ENCODE data around the gene RAX. TPM values are rescaled to one million over a fixed set of nuclear protein-coding genes. Genes with fewer than 3 reads are reported as not detected.

Gene RAX
- total and polyA plus RNA-seq, 2 of the 8 experiments (the other 6 are each of a cell fraction or from before 2014, with no cell fraction given), result 0.12 to 0.52 TPM

DNA sequence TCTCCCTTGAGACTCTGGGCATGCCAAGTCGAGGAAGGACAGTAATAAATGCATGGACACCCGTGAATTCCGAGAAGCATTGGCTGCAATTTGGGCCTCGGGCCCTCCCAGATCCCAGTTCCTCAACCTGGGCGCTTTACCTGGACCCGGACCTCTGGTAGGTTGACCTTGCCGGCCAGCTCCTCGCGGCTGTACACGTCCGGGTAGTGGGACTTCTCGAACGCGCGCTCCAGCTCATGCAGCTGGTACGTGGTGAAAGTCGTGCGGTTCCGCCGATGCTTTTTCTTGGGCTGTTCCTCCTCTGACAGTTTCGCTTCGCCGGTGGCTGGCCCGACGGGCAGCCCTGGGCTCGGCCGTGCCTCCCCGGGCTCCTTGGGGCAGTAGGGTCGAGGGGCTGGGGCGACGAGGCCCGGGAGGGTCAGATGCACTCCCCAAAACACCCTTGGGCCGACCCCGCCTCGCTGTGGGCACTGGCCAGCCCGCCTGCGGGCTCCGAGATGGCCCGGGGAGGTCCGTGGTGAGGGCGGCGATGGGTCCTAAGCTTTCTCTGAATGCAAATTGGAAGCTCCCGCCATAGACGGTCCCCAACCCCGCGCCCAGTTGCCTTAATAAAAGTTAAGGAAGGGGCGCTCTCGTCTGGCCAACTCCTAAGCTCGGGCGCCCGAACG is 899 bp downstream of the RAX start (continued):
- TF ChIP-seq, protein P1, sequence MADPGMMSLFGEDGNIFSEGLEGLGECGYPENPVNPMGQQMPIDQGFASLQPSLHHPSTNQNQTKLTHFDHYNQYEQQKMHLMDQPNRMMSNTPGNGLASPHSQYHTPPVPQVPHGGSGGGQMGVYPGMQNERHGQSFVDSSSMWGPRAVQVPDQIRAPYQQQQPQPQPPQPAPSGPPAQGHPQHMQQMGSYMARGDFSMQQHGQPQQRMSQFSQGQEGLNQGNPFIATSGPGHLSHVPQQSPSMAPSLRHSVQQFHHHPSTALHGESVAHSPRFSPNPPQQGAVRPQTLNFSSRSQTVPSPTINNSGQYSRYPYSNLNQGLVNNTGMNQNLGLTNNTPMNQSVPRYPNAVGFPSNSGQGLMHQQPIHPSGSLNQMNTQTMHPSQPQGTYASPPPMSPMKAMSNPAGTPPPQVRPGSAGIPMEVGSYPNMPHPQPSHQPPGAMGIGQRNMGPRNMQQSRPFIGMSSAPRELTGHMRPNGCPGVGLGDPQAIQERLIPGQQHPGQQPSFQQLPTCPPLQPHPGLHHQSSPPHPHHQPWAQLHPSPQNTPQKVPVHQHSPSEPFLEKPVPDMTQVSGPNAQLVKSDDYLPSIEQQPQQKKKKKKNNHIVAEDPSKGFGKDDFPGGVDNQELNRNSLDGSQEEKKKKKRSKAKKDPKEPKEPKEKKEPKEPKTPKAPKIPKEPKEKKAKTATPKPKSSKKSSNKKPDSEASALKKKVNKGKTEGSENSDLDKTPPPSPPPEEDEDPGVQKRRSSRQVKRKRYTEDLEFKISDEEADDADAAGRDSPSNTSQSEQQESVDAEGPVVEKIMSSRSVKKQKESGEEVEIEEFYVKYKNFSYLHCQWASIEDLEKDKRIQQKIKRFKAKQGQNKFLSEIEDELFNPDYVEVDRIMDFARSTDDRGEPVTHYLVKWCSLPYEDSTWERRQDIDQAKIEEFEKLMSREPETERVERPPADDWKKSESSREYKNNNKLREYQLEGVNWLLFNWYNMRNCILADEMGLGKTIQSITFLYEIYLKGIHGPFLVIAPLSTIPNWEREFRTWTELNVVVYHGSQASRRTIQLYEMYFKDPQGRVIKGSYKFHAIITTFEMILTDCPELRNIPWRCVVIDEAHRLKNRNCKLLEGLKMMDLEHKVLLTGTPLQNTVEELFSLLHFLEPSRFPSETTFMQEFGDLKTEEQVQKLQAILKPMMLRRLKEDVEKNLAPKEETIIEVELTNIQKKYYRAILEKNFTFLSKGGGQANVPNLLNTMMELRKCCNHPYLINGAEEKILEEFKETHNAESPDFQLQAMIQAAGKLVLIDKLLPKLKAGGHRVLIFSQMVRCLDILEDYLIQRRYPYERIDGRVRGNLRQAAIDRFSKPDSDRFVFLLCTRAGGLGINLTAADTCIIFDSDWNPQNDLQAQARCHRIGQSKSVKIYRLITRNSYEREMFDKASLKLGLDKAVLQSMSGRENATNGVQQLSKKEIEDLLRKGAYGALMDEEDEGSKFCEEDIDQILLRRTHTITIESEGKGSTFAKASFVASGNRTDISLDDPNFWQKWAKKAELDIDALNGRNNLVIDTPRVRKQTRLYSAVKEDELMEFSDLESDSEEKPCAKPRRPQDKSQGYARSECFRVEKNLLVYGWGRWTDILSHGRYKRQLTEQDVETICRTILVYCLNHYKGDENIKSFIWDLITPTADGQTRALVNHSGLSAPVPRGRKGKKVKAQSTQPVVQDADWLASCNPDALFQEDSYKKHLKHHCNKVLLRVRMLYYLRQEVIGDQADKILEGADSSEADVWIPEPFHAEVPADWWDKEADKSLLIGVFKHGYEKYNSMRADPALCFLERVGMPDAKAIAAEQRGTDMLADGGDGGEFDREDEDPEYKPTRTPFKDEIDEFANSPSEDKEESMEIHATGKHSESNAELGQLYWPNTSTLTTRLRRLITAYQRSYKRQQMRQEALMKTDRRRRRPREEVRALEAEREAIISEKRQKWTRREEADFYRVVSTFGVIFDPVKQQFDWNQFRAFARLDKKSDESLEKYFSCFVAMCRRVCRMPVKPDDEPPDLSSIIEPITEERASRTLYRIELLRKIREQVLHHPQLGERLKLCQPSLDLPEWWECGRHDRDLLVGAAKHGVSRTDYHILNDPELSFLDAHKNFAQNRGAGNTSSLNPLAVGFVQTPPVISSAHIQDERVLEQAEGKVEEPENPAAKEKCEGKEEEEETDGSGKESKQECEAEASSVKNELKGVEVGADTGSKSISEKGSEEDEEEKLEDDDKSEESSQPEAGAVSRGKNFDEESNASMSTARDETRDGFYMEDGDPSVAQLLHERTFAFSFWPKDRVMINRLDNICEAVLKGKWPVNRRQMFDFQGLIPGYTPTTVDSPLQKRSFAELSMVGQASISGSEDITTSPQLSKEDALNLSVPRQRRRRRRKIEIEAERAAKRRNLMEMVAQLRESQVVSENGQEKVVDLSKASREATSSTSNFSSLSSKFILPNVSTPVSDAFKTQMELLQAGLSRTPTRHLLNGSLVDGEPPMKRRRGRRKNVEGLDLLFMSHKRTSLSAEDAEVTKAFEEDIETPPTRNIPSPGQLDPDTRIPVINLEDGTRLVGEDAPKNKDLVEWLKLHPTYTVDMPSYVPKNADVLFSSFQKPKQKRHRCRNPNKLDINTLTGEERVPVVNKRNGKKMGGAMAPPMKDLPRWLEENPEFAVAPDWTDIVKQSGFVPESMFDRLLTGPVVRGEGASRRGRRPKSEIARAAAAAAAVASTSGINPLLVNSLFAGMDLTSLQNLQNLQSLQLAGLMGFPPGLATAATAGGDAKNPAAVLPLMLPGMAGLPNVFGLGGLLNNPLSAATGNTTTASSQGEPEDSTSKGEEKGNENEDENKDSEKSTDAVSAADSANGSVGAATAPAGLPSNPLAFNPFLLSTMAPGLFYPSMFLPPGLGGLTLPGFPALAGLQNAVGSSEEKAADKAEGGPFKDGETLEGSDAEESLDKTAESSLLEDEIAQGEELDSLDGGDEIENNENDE (IDR thresholded peaks at IDR 0.05; ENCODE audit: insufficient replicate concordance, low read length), result peak; percentile 3
- TF ChIP-seq RAD21 (IDR thresholded peaks at IDR 0.05 in 1 of 2, conservative IDR thresholded peaks at IDR 0.05 in 1 of 2; ENCODE audit: low read depth in 2 of 2, low read length in 2 of 2) (no peak), KDM5A (IDR thresholded peaks at IDR 0.05; ENCODE audit: low read length) (no peak), SIRT6 (IDR thresholded peaks at IDR 0.05; ENCODE audit: low read length) (no peak), SRF (IDR thresholded peaks at IDR 0.05; ENCODE audit: low read depth, low read length) (no peak), YY1 (IDR thresholded peaks at IDR 0.05; ENCODE audit: low read depth, low read length) (no peak), KDM4A (IDR thresholded peaks at IDR 0.05; ENCODE audit: low read depth, low read length, severe bottlenecking) (peak; percentile 38), SAP30 (IDR thresholded peaks at IDR 0.05; ENCODE audit: insufficient read depth, insufficient replicate concordance, low read length) (no peak)
- TF ChIP-seq, protein P2, sequence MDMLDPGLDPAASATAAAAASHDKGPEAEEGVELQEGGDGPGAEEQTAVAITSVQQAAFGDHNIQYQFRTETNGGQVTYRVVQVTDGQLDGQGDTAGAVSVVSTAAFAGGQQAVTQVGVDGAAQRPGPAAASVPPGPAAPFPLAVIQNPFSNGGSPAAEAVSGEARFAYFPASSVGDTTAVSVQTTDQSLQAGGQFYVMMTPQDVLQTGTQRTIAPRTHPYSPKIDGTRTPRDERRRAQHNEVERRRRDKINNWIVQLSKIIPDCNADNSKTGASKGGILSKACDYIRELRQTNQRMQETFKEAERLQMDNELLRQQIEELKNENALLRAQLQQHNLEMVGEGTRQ (IDR thresholded peaks at IDR 0.05; ENCODE audit: low read length), result no peak
